K562 (cell line): ENCODE measurements around the gene PHYKPL. TPM values are rescaled to one million over a fixed set of nuclear protein-coding genes. Genes with fewer than 3 reads are reported as not detected.

Experiments
- ATAC-seq: fragments of 200-7000 bp; cut with Tn5 transposase; 3 replicates; pipeline ENCODE4 v1.9.1; 2020; ENCODE audit warnings: moderate library complexity
- BruUV-seq: library from RNA; stranded (reverse); fragments of 400-500 nt; replicated peaks from 2 replicates; lab custom pipeline; 2021; lab: Mats Ljungman, UMichigan
- CTCF ChIA-PET: fragments of 300-600 bp; formaldehyde crosslinking; extraction: SDS; loops from one replicate; lab custom pipeline; 2021; ENCODE audit warnings: low intra/inter-chr PET ratio; lab: Yijun Ruan, JAX
- POLR2A ChIA-PET: fragments of 300-600, 350-650 bp; sonication (Branson Sonifier 250); formaldehyde crosslinking; extraction: SDS; loops from one replicate; lab custom pipeline; 2021; ENCODE audit warnings: antibody characterized with exemption, inconsistent platforms; lab: Yijun Ruan, JAX
- DNase-seq, 4 experiments: peaks; one replicate each; pipeline versions ENCODE4 v3.0.0 to v3.0.0-alpha.2; 2011 to 2018; ENCODE audit warnings: low spot score in 3 of 4, mixed read lengths in 3 of 4; ENCODE audit errors: extremely low read depth in 1 of 4
- FAIRE-seq: peaks from 2 replicates; lab custom pipeline; 2011; peaks lifted over from hg19 to GRCh38; lab: Jason Lieb, UNC
- H2AFZ ChIP-seq: 2 replicates; pipeline ENCODE4 v1.6.0; 2011; ENCODE audit warnings: low read depth, low read length, control low read depth, inconsistent platforms
- H3K27ac ChIP-seq: fragments of 200-600 bp; 3 replicates; pipeline ENCODE4 v1.8.0; 2011; ENCODE audit warnings: low read depth, mild to moderate bottlenecking, control low read depth, inconsistent platforms, low read length, moderate library complexity, mixed read lengths; ENCODE audit errors: extremely low read depth
- H3K27me3 ChIP-seq, 2 experiments: fragments of 300-600 bp in 1 of 2; 2 replicates in 1 of 2; 3 replicates in 1 of 2; pipeline versions ENCODE4 v1.6.0 to v1.8.0; 2011; ENCODE audit warnings: inconsistent platforms in 2 of 2, low read length in 2 of 2, mild to moderate bottlenecking in 1 of 2, mixed read lengths in 1 of 2, moderate library complexity in 1 of 2; ENCODE audit not compliant: control insufficient read depth in 2 of 2, insufficient read depth in 2 of 2
- H3K36me3 ChIP-seq: fragments of 300-600 bp; 3 replicates; pipeline ENCODE4 v1.8.0; 2011; ENCODE audit warnings: mild to moderate bottlenecking, low read length, inconsistent platforms; ENCODE audit not compliant: control insufficient read depth, insufficient read depth
- H3K4me1 ChIP-seq, 2 experiments: fragments of 200-600 bp in 1 of 2; replicated peaks in 1 of 2; 2 replicates in 1 of 2; 3 replicates in 1 of 2; pipeline versions ENCODE4 v1.5.1 to v1.8.0; 2011; ENCODE audit warnings: inconsistent platforms in 2 of 2, low read length in 2 of 2, mild to moderate bottlenecking in 1 of 2, mixed read lengths in 1 of 2, moderate library complexity in 1 of 2; ENCODE audit not compliant: control insufficient read depth in 2 of 2, insufficient read depth in 2 of 2
- H3K4me2 ChIP-seq: 2 replicates; pipeline ENCODE4 v1.6.1; 2011; ENCODE audit warnings: low read length, control low read depth, inconsistent platforms, mixed read lengths; ENCODE audit not compliant: insufficient read depth
- H3K4me3 ChIP-seq: fragments of 200-600 bp; sonication (generic), shearing (Covaris generic); 2 replicates; pipeline ENCODE4 v1.5.1; 2016; ENCODE audit warnings: control low read depth, inconsistent platforms
- H3K79me2 ChIP-seq: fragments of 200-600 bp; 3 replicates; pipeline ENCODE4 v1.8.0; 2011; ENCODE audit warnings: low read length, inconsistent platforms; ENCODE audit not compliant: control insufficient read depth, insufficient read depth
- H3K9ac ChIP-seq, 2 experiments: 2 replicates each; pipeline versions ENCODE4 v1.6.0 to v1.6.1; 2011; ENCODE audit warnings: low read depth in 2 of 2, low read length in 2 of 2, control low read depth in 1 of 2, inconsistent platforms in 1 of 2, mild to moderate bottlenecking in 1 of 2, mixed read lengths in 1 of 2; ENCODE audit not compliant: insufficient read depth in 1 of 2
- H3K9me1 ChIP-seq: one replicate; pipeline ENCODE4 v1.6.0; 2011; ENCODE audit warnings: inconsistent platforms, mild to moderate bottlenecking, low read length, moderate library complexity; ENCODE audit not compliant: control insufficient read depth, insufficient read depth
- H3K9me3 ChIP-seq: replicated peaks from 2 replicates; pipeline ENCODE4 v1.5.1; 2011; ENCODE audit warnings: low read depth, low read length, inconsistent platforms; ENCODE audit not compliant: control insufficient read depth, insufficient read depth
- H4K20me1 ChIP-seq: replicated peaks from 2 replicates; pipeline ENCODE4 v1.6.1; 2011; ENCODE audit warnings: low read length, inconsistent platforms, mixed read lengths; ENCODE audit not compliant: control insufficient read depth, insufficient read depth
- CEBPZ ChIP-seq: fragments of 150-350 bp; IDR thresholded peaks from 2 replicates; pipeline ENCODE4 v1.6.1; 2014; ENCODE audit warnings: low read depth, mild to moderate bottlenecking, low read length, borderline replicate concordance
- EGR1 ChIP-seq: fragments of 450-650 bp; conservative IDR thresholded peaks from 2 replicates; pipeline ENCODE4 v1.6.1; 2017; ENCODE audit warnings: mild to moderate bottlenecking
- FOXA1 ChIP-seq: fragments of 450-650 bp; IDR thresholded peaks from 2 replicates; pipeline ENCODE4 v1.6.1; 2016; ENCODE audit warnings: mild to moderate bottlenecking, borderline replicate concordance
- HOXB6 ChIP-seq: fragments of 250-450 bp; sonication (Bioruptor Pico); IDR thresholded peaks from 2 replicates; pipeline ENCODE4 v1.5.1; 2022; ENCODE audit warnings: mild to moderate bottlenecking, borderline replicate concordance
- TCF7L2 ChIP-seq: fragments of 150-350 bp; IDR thresholded peaks from 2 replicates; pipeline ENCODE4 v1.6.1; 2016; ENCODE audit warnings: low read depth, mild to moderate bottlenecking, low read length, moderate library complexity
- ZBTB2 ChIP-seq: fragments of 450-650 bp; IDR thresholded peaks from 2 replicates; pipeline ENCODE4 v1.6.1; 2016; ENCODE audit warnings: antibody characterized with exemption
- ZC3H4 ChIP-seq: sonication (generic); formaldehyde crosslinking; IDR thresholded peaks from 2 replicates; pipeline ENCODE4 v1.9.0; 2021; ENCODE audit warnings: missing genetic modification reagents, borderline replicate concordance
- ZNF583 ChIP-seq: fragments of 250-450 bp; sonication (Bioruptor Pico); IDR thresholded peaks from 2 replicates; pipeline ENCODE4 v1.4.0; 2020
- WGBS: fragments of 100-300 bp; shearing (Covaris generic); methylation state at CpG from one replicate; pipeline ENCODE4 v1.1.6; 2016; ENCODE audit warnings: low coverage, mixed read lengths; ENCODE audit not compliant: insufficient coverage; ENCODE audit errors: missing lambda C conversion rate; 5-methylcytosine and 5-hydroxymethylcytosine counted together
- in situ Hi-C: fragments of 300-500 bp; cut with MboI; formaldehyde crosslinking; loops from 4 replicates; pipeline ENCODE4 v1.15.0; 2018; ENCODE audit warnings: inconsistent platforms, mixed read lengths
- intact Hi-C: fragments of 100-400 bp; cut with micrococcal nuclease; formaldehyde crosslinking; loops from 2 replicates; pipeline ENCODE4 v1.14.2; 2022
- polyA plus RNA-seq, 8 experiments: library from polyadenylated mRNA; depleted of rRNA in 4 of 8; stranded (reverse) in 5 of 8; unstranded in 3 of 8; fragments of >200 nt; fragmentation: Nextera tagmentation in 2 of 8; fragmentation: Illumina TruSeq in 1 of 8; extraction: Ambion mirVana in 2 of 8; extraction: Trizol in 1 of 8; gene quantifications; 2 replicates each; pipeline versions ENCODE4 v1.2.1 to v1.2.3, GENCODE V29; 2011 to 2014; ENCODE audit warnings: inconsistent platforms in 1 of 8, missing spikeins in 1 of 8
- total RNA-seq, 7 experiments: library from RNA; depleted of rRNA in 6 of 7; stranded (reverse); fragments of >200 nt in 6 of 7; fragmentation: Illumina TruSeq in 2 of 7; extraction: Trizol in 2 of 7; gene quantifications; 2 replicates each; pipeline versions ENCODE4 v1.2.1 to v1.2.3, GENCODE V29; 2011 to 2021; ENCODE audit warnings: low replicate concordance in 1 of 7

The PHYKPL gene
- total and polyA plus RNA-seq, 9 of the 15 experiments (the other 6 are each of a cell fraction or from before 2014, with no cell fraction given) = 4.7 to 34.7 (median 18.6) TPM

- no peak for DNase-seq
- no peak overlapping the region for H3K4me2 ChIP-seq
- 0 out of 2 replicates have a peak, but pooled peaks cover 4% of the 10 kb centered on the region for H4K20me1 ChIP-seq
- POLR2A ChIA-PET = interaction anchor here (0.6 kb wide), 1 partner anchor 99 kb away, joined by 3 read pairs; no protein-coding TSS in a partner anchor
- peaks cover 18 to 84% of the 10 kb centered on the region in 2 experiments; a peak in 4 of 5 replicates for H3K27me3 ChIP-seq
- no peak overlapping the region for H3K4me3 ChIP-seq
- peaks cover 4% of the 10 kb centered on the region; the same call in 1 of the 2 replicates for H3K9me3 ChIP-seq
- no peak overlapping the region for H3K27ac ChIP-seq
- BruUV-seq = no TSS peak
- TF ChIP-seq FOXA1 = no peak
- no peak for TF ChIP-seq ZNF583 (CRISPR knock-in tag)
- TF ChIP-seq ZC3H4 = no peak
- TF ChIP-seq HOXB6 = no peak
- no peak for TF ChIP-seq EGR1
- no peak for TF ChIP-seq TCF7L2
- no peak for TF ChIP-seq ZBTB2
- TF ChIP-seq CEBPZ = no peak
- TF ChIP-seq, all 486 proteins: peak for 0
- H3K4me1 ChIP-seq = peaks cover 0 to 12% of the 10 kb centered on the region in 2 experiments; a peak in 3 of 5 replicates
- H3K9ac ChIP-seq = no peak overlapping the region
- ATAC-seq (no peak), FAIRE-seq (no peak)
- no peaks in the 10 kb centered on the region for H3K79me2 ChIP-seq
- WGBS = under 1% methylated on average over 9 of the region's 9 CpGs
- no peak overlapping the region for H2AFZ ChIP-seq
- intact Hi-C loops (no loop called here), in situ Hi-C loops (loop anchor here (25.0 kb wide), 1 partner anchor 560 kb away; no protein-coding TSS in a partner anchor)
- no peaks in the 10 kb centered on the region for H3K36me3 ChIP-seq
- H3K9me1 ChIP-seq = no peaks in the 10 kb centered on the region
- CTCF ChIA-PET = no interaction called here
Observed at GRCh38 chr5:178277346-178277745, 44.7 kb upstream of the PHYKPL start.
